Measurements from ENCODE around the gene TNFAIP1.
"Not testable (repeated sequence)": the region's sequence is repeated elsewhere in the genome, so short reads cannot be mapped to it uniquely, and the experiment has no call there.

Gene TNFAIP1

GRCh38 chr17:28335201-28335958 lies at the start of gene TNFAIP1, which contains the start of gene IFT20:
Gene TNFAIP1, plus strand, starts transcription at chr17:28335761. Its CDS starts 3,761 bp downstream, at chr17:28339522.
Gene IFT20, minus strand, starts transcription at chr17:28335472. Its CDS starts 3,487 bp downstream, at chr17:28331985.
- DNase-seq = peak; percentile 100

GRCh38 chr17:28285965-28286364 lies 49.6 kb upstream of the TNFAIP1 start:
- no peak for DNase-seq

GRCh38 chr17:28290703-28291102 lies 44.9 kb upstream of the TNFAIP1 start:
- no peak for DNase-seq

- no peak for DNase-seq
Observed at GRCh38 chr17:28291780-28292330, 43.7 kb upstream of the TNFAIP1 start.

GRCh38 chr17:28292878-28293277 lies 42.7 kb upstream of the TNFAIP1 start:
- not testable (repeated sequence) for DNase-seq

GRCh38 chr17:28293994-28294393 lies 41.6 kb upstream of the TNFAIP1 start:
- DNase-seq = no peak

- no peak for DNase-seq
Observed at GRCh38 chr17:28295677-28296578, 39.6 kb upstream of the TNFAIP1 start.

- DNase-seq = no peak
Observed at GRCh38 chr17:28298449-28298848, 37.1 kb upstream of the TNFAIP1 start.

GRCh38 chr17:28306954-28307401 lies 28.6 kb upstream of the TNFAIP1 start:
- no peak for DNase-seq

GRCh38 chr17:28313841-28314240 lies 21.7 kb upstream of the TNFAIP1 start:
- no peak for DNase-seq

GRCh38 chr17:28315846-28316705 lies 19.5 kb upstream of the TNFAIP1 start:
- DNase-seq = no peak

GRCh38 chr17:28317099-28317965 lies 18.2 kb upstream of the TNFAIP1 start:
- no peak for DNase-seq

GRCh38 chr17:28317966-28318758 lies 17.4 kb upstream of the TNFAIP1 start:
- DNase-seq = no peak

GRCh38 chr17:28318759-28319597 lies 16.6 kb upstream of the TNFAIP1 start, which contains the start of gene TMEM97:
Gene TMEM97, plus strand, starts transcription at chr17:28319200. Its CDS starts 40 bp downstream, at chr17:28319240.
- peak; percentile 98 for DNase-seq

- DNase-seq = no peak
Observed at GRCh38 chr17:28319598-28319935, 16.0 kb upstream of the TNFAIP1 start.

GRCh38 chr17:28320215-28321061 lies 15.1 kb upstream of the TNFAIP1 start:
- DNase-seq = no peak

- DNase-seq = no peak
Observed at GRCh38 chr17:28324267-28324745, 11.3 kb upstream of the TNFAIP1 start.

- peak; percentile 55 for DNase-seq
Observed at GRCh38 chr17:28324781-28325180, 10.8 kb upstream of the TNFAIP1 start.
